Astrocyte of the cerebellum (primary cell): Measurements from ENCODE around the gene MKKS.

Experiments used
- DNase-seq: peaks from one replicate; pipeline ENCODE4 v3.0.0-alpha.2; 2011; ENCODE audit warnings: low read depth
- H3K4me3 ChIP-seq: 2 replicates; pipeline ENCODE4 v1.5.1; 2011; ENCODE audit warnings: mild to moderate bottlenecking, low read depth, low read length, moderate library complexity
- in situ Hi-C: cut with HindIII; loops from 2 replicates; pipeline ENCODE4 v1.10.0; 2017; ENCODE audit warnings: low sequenced_read_pairs
- TF ChIP-seq, protein P1 (sequence below): IDR thresholded peaks from 2 replicates; pipeline ENCODE4 v1.5.1; 2012; ENCODE audit warnings: low read length, low read depth, moderate library complexity, mild to moderate bottlenecking; ENCODE audit errors: missing control alignments

MKKS gene

DNA sequence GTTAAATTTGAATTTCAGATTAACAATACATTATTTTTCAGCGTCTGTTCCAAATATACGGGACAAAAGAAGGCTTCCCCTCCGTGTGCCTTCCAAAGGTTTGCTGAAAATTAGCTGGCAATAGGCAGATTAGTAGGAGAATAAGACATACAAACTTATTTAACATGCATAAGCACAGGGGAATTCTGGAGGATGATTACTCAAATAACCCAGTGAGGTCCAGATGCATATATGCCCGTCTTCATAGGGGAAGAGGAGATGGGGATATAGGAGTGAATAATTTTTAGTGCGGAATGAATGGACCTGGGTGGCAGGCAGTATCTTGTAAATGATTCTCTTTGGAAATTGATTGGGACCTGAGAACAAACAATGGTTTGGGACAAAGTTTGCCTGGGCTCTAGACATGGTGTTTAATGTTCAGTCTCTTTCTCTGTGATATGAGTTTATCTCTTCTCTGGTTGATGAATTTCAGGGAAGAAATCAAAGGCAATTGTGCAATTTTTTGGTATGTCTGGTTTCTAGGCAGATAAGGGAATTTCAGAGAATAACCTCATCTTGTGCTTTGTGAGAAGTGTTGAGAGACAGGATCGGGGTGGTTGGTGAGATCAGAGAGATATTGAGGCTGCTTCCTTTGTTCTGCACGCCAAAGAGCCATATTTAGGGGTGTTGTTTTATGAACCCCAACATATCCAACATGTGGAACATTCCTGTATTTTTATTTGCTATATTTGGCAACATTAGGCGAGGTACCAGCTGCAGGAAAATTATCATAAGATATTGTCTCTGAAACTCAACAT lies 63.7 kb downstream of the MKKS start:
- TF ChIP-seq, protein P1, sequence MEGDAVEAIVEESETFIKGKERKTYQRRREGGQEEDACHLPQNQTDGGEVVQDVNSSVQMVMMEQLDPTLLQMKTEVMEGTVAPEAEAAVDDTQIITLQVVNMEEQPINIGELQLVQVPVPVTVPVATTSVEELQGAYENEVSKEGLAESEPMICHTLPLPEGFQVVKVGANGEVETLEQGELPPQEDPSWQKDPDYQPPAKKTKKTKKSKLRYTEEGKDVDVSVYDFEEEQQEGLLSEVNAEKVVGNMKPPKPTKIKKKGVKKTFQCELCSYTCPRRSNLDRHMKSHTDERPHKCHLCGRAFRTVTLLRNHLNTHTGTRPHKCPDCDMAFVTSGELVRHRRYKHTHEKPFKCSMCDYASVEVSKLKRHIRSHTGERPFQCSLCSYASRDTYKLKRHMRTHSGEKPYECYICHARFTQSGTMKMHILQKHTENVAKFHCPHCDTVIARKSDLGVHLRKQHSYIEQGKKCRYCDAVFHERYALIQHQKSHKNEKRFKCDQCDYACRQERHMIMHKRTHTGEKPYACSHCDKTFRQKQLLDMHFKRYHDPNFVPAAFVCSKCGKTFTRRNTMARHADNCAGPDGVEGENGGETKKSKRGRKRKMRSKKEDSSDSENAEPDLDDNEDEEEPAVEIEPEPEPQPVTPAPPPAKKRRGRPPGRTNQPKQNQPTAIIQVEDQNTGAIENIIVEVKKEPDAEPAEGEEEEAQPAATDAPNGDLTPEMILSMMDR, result no peak
- H3K4me3 ChIP-seq, result no peak overlapping the region
- no peak for DNase-seq
- in situ Hi-C loops, result no loop called here

- in situ Hi-C loops, result no loop called here
- H3K4me3 ChIP-seq, result no peak overlapping the region
- TF ChIP-seq, protein P1, result no peak
- peak; percentile 42 for DNase-seq
Measured at GRCh38 chr20:10369723-10370090, 64.3 kb downstream of the MKKS start.

- DNase-seq, result no peak
- no peak overlapping the region for H3K4me3 ChIP-seq
- in situ Hi-C loops, result no loop called here
- TF ChIP-seq, protein P1, result no peak
Measured at GRCh38 chr20:10368702-10369041, 65.3 kb downstream of the MKKS start.

DNA sequence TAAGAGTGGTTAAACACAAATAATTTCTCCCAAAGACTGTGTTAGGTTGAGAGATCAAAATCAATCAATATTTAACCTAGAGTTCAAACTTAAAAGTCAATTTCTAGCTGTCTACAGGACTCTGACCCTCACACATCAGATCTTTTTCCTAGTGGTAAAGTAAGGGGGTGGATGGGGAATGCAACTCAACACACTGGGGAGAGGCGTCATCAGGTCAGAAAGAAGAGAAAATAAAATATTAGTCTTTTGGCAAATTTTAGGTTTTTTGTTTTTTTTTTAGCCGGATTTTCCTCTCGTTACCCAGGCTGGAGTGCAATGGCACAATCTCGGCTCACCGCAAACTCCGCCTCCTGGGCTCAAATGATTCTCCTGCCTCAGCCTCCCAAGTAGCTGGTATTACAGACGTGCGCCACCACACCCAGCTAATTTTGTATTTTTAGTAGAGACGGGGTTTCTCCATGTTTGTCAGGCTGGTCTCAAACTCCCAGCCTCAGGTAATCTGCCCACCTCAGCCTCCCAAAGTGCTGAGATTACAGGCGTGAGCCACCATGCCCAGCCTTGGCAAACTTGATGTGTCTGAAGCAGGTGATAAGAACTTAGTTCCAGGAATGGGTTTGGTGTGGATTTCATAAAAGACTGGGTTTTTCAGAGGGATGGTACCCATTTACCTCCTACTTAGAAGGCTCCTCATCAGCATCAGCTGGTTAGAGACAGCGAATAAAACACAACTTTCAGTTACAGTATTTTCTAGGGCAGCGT lies 65.9 kb downstream of the MKKS start:
- no peak overlapping the region for H3K4me3 ChIP-seq
- no peak for DNase-seq
- in situ Hi-C loops, result no loop called here
- TF ChIP-seq, protein P1, result no peak

DNA sequence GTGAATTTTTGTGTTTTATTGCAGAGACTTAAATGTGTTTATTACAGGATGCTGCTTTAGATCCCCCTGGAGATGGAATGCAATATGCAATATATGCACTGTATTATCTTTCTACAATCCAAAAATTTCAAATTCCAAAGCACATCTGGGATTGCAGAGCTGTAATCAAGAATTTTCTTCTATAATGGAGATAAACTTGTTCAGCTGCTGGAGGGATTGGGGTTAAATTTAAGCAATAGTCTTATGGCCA lies 66.4 kb downstream of the MKKS start:
- TF ChIP-seq, protein P1, result no peak
- no peak for DNase-seq
- in situ Hi-C loops, result no loop called here
- no peak overlapping the region for H3K4me3 ChIP-seq

DNA sequence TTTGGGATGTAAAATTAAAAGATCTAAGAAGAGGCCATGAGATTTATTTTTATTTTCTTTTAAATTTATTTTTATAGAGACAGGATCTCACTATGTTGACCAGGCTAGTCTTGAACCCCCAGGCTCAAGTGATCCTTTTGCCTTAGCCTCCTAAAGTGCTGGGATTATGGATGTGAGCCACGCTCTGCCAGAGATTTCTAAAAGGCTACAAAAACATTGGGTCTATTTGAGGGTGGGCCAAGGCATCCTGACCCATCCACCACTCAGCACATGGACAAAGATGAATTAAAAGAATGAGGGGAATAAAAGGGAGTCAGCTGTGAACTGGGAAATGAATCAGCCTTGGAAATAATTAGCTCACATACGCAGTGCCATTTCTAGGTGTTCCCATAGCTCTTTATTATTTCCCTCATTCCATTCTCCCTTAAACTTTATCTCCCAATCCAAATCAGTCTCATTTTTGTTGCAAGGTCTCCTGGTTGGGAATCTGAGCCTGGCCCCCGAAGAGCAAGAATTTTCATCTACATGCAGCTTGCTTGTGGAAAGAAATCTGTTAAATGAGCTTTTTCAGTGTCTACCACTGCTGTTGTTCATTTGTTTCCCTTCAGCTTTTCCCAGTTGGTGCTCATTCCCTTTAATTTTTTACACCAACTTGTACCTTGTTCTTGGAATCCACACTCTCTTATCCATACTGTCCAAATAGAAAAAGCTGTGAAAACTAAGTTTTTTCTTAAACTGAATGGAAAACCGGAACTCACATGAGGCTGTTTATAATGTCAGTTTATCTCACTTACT lies 66.9 kb downstream of the MKKS start:
- TF ChIP-seq, protein P1, result no peak
- no peak overlapping the region for H3K4me3 ChIP-seq
- no peak for DNase-seq
- in situ Hi-C loops, result no loop called here
